GM21529 (cell line): ENCODE data around the gene PAEP.

ENCODE experiments used
- ATAC-seq: cut with Tn5 transposase; IDR thresholded peaks from one replicate; pipeline ENCODE4 v1.9.1; 2021; ENCODE audit not compliant: unreplicated experiment

Gene PAEP

DNA sequence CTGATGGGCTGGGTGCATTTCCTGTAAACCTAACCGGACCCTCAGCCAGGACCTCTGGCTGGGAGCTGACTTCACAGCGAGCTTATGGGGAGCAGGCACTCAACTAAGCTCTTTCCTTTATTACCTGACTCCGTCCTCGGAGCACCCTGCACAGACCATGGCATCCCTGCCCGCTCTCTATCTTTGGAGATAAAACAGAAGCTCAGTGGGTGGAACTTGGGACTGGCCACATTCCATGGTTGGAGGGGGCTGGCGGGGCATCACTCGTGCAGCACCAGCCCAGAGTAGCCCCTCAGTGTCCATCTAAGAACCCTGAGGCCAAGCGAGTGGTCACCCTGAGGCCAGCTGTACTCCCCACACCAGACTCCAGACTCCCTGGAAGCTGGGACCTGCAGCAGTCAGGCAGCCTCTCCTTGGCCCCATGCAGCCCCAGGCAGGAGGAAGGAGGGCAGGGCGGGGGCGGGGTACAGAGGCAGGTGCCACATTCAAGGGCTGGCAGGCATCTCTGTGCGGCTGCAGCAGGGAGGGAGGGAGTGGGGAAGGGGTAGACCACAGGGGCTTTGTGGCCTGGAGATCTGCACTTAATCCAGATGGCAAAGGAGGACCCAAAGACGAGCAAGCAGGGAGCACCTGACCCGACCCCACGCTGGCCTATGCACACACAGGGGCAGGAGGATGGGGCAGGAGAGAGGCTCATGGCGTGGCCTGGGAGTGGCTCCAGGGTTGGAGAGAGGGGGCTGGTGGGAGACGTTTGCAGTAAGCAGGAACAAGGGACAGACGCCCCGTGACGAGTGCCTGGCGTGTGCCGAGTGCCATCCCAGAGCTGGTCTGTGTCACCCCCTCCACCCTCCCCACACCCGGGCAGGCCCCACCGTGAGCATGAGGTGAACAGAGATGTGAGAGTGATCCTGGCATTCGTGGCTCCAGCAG is 51.7 kb downstream of the PAEP start:
- ATAC-seq = no peak

DNA sequence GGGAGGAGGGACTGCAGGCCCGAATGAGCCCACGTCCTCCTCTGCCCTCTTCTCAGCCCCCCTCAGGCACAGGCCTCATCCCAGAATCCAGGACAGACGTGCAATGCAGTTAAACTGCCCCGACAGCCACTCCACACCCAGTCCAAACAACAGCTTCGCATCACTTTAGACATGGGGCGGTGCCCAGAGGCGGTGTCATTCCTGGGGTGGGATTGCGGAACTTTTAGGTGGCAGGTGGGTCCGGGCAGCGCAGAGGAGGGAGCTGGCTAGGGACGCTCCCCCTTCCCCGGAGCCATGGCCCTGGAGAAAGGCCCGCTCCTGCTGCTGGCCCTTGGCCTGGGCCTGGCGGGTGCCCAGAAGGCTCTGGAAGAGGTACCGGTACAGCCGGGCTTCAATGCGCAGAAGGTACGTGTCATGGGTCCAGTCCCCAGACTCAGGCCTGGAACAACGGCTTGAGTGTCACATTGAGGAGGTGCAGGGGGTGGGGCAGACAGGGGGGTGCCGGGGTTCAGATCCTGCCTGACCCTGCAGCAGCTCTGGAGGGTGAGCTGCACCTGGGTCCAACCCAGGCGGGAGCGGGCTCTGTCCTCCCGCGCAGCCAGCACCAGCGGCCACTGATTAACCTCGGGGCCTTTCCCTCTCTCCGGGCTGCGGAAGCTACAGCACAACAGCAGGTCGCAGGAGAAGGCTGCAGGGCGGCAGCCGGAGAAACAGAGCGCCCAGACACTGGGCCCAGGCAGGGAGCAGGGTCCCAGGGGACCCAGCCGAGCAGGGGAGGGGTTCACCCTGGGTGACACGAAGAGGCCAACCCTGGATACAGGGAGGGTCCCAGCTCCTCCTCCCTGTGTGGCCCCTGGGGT is 52.6 kb downstream of the PAEP start:
- no peak for ATAC-seq

DNA sequence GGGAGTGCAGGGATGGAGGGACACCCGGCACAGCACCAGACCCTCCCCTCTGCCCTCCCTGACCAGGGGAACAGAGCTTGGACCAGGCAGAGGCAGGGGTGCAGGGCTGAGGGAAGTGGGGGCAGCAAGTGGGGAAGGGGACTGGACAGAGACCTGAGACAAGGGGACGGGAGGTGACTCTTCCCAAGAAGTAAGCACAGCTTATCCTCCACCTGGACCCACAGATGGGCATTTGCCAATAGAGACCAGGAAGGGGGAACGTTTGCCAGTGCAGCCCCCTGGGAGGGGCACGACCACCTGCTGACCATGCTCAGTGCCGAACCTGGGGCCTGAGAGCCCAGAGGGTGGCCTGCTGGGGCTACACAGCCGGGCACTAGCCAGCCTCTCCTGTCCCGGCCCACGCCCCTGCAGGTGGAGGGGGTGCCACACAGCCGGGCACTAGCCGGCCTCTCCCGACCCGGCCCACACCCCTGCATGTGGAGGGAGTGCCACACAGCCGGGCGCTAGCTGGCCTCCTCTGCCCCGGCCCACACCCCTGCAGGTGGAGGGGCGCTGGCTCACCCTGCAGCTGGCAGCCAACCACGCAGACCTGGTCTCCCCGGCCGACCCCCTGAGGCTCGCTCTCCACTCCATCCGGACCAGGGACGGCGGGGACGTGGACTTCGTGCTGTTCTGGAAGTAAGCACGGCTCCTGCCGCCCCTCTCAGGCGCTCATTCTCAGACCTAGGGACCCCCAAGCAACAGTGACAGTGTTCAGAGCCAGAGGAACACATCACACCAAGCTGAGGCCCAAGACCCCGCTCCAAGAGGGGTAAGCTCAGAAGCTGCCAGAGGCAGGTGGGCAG is 53.5 kb downstream of the PAEP start:
- no peak for ATAC-seq

DNA sequence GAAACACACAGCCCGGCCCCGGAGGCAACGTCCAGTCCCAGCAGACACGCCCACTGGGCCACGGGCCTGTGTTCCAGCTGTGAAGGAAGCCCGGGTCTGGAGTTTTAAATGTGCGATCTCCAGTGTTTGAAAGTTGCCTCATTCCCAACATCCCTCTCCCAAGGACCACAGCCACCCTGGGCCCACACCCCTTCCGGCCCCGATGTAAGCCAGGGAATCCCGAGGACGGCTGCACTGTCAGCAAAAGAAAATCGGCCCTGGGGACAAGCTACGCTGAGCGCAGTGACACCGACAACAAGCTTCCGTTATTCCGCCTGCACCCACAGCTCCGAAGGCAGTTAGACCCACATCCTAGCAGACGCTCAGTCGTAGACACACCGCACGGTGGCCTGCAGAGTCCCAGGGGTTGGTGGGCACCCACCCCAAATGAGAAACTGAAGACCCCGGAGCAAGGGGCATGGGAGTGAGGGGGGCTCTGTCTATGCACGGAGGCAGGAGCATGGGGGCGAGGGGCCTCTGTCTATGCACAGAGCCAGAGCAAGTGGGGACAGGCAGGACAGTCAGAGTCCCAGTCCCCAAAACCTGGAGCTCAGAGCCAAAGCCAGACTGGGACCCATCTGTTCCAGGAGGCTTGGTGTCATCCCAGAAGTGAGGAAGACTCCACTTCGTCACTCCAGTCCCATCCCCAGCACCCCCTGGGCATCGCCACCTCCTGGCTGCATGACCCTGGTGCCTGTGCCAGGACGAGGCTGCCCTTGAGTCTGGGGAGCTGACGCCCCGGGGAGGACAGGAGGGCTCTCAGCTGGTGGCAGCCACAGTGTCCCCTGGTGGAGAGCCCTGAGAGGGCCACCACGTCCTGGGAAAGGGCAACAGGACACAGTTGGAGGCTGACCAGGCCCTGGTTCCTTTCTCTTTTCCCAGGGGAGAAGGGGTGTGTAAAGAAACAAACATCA is 54.4 kb downstream of the PAEP start:
- no peak for ATAC-seq
